ENCODE data around the gene DDX49.

- TF ChIP-seq CTCF (IDR thresholded peaks at IDR 0.05; ENCODE audit: poor library complexity) (no peak), EZH2 (IDR thresholded peaks at IDR 0.05; ENCODE audit: borderline replicate concordance) (no peak)
Measured at GRCh38 chr19:18905058-18905456, 14.5 kb upstream of the DDX49 start.
